Body of pancreas (tissue), 4 donors: Measurements from ENCODE around the gene AREL1.

Experiments used
- CTCF ChIP-seq, 7 experiments: fragments of 450-650 bp in 4 of 7; fragments of 200-600 bp in 3 of 7; sonication (generic) in 3 of 7; IDR thresholded peaks; one replicate each; pipeline ENCODE4 v1.5.1; 2016 to 2019; ENCODE audit warnings: antibody characterized with exemption in 7 of 7
- POLR2A ChIP-seq, 3 donors: fragments of 450-650 bp; IDR thresholded peaks; one replicate each; pipeline ENCODE4 v1.6.1; 2016; ENCODE audit warnings: antibody characterized with exemption in 3 of 3, mild to moderate bottlenecking in 2 of 3

GRCh38 chr14:74636424-74637177 is 76.3 kb downstream of the AREL1 start:
- TF ChIP-seq CTCF (IDR thresholded peaks at IDR 0.05) (no peak), POLR2A (IDR thresholded peaks at IDR 0.05) (no peak)
